Measurements from ENCODE around the gene YAF2.
A peak's percentile ranks its signal among the peaks of the same experiment; 100 is the strongest.

The YAF2 gene, protein sequence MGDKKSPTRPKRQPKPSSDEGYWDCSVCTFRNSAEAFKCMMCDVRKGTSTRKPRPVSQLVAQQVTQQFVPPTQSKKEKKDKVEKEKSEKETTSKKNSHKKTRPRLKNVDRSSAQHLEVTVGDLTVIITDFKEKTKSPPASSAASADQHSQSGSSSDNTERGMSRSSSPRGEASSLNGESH

DNA sequence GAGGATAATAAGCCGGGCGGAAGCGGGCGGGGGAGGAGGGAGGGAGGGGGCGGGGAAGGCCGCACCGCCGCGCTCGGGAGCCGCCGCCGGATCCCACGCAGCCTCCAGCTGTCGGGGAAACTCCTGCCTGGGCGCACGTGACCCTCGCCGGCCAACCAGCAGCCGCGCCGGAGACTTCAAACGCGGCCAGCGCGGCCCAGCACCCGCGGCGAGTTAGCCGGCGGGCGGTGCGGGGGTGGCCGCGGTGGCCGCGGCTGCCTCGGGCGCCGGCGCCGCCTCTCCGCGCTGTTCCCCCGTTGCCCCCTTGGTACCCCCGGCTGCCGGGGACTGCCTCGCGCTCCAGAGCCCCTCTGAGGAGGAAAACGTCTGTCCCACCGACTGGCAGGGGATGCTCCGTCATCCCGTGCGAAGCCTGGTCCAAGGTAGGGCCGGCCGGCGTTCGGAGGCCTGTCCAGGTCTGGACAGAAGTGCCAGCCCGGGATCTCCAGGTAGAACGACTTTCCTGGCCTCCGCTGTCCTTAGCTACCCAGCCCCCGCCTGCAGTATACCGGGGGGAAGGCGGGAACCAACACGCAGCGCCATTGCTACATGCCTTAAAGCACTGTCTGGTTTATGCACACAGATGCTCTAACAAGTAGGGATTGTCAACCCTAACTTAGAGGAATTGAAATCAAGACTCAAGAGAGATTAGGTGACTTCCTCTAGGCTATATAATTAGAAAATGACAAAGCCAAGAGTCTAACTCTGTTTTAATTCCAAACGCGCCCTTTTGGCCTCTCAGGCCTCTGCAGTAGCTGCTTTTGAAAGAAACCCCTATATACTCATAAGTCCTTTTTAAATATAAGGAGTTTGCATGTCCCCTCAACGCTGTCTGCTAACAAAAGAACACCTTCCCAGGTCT, at the start of gene YAF2:
YAF2 (minus strand) TSS at position 9 of the 901 bp plus-strand sequence. CDS start 68 bp downstream, outside the sequence.
- DNase-seq (ENCODE audit: low read depth): peak; percentile 80

DNA sequence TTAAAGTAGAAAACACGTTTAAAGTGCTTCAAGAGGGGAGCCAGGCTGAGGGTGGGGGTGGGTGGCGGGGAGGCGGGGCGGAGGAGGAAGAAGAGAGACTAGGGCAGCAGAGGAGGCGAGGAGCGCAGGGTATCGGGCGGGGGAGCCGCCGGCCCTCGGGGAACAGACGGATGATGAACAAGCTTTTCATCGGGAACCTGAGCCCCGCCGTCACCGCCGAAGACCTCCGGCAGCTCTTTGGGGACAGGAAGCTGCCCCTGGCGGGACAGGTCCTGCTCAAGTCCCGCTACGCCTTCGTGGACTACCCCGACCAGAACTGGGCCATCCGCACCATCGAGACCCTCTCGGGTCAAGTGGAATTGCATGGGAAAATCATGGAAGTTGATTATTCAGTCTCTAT, 48.7 kb upstream of the YAF2 start:
- DNase-seq (ENCODE audit: low read depth): no peak

DNA sequence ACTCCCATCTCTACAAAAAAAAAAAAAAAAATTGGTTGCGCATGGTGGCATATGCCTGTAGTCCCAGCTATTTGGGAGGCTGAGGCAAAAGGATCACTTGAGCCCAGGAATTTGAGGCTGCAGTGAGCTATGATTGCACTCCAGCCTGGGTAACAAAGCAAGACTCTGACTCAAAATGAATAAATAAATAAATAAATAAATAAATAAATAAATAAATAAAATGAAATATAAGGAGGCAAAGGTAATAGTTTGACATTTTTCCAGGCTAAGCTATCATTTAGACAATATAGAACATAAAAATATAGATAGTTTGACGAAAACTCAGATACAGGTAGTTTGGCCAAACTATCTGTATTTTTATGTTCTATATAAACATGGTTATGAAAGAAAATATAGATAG, 47.4 kb upstream of the YAF2 start:
- no peak for DNase-seq (ENCODE audit: low read depth)

DNA sequence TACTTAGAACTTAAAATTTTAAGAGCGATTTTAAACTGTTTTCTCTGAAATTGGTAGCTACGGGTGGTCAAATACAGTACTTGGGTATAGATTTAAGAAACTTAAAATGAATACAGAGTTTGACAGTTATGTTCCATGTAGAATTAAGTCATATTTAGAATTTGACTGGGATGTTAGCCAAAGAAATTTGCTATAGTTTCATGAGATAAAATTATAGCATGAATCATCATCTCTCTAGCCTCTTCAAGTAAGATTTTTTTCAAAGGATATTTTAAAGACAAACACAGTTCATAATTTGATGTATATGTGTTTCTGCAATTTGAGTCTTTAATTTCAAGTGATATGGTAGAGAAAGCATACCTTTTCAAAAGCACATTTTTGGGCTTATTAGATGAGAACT, 46.8 kb upstream of the YAF2 start:
- DNase-seq (ENCODE audit: low read depth): no peak

DNA sequence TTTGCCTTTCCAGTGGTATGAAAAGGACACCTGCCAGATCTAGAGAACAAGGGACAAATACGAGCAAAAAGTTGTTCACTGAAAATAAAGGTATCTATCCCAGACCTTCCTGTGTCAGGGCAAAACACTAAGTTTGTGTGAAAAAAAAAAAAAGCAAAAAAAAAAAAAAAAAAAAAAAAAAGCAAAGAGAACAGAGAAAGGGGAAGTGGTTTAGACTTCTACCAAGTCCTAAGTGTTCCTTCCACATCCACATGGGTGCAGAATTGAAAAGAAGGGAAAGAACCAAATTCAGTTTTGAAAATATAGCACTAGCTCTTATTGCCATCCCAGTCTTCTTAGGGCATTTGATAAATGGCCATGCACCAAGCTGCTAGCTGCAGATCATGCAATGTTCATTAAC, 46.1 kb upstream of the YAF2 start:
- no peak for DNase-seq (ENCODE audit: low read depth)

DNA sequence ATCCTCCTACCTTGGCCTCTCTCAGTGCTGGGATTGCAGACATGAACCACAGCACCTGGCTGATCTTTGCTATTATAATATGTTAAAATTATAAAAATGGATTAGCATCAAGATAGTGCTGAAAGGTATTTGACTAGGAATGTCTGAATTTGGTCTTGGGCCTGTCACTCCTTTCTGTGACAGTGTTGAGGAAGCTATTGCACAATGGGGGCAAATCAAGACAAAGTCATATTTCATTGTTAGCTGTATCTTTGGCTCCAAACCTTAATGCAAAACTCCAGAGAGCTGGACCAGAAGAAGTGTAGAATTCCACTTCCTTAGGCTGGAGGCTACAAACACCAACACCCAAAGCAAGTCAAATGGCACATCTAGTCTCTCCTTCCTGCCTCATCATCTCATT, 45.7 kb upstream of the YAF2 start:
- no peak for DNase-seq (ENCODE audit: low read depth)

DNA sequence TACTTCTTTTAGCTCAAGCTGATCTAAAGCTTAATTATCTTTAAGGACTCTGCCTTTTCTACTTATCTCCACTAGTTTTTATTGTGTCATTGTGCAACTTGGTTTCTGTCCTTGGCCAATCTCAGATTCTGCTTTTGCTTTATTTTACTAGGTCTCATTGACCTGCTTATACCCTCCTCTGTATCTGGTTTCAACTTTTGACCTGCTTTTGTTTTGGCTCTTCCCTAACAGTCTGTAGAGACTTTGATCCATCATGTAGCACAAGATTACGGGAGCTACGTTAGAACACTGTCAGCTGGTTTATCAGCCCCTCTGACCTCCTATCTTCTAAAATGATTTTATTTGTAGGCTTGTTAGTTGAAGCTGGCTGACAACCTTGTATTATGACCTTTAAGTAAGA, 44.2 kb upstream of the YAF2 start:
- DNase-seq (ENCODE audit: low read depth): no peak

DNA sequence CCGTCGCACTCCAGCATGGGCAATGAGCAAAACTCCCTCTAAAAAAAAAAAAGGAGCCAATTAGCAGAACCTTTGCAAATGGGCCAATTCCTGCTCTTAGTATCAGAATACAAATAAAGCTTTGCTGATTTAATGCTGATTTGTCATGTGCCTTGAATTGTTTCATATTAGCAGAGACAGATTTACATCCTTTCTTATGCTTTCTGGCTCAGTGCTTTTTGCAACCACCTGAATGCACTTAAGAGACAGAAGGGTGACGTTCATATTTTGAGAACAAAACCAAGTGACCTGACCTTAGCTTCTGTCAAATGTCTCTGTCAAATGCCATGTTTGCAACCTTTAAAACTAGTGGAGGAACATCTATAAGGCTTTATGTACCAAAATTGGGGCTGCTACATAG, 43.8 kb upstream of the YAF2 start:
- no peak for DNase-seq (ENCODE audit: low read depth)

DNA sequence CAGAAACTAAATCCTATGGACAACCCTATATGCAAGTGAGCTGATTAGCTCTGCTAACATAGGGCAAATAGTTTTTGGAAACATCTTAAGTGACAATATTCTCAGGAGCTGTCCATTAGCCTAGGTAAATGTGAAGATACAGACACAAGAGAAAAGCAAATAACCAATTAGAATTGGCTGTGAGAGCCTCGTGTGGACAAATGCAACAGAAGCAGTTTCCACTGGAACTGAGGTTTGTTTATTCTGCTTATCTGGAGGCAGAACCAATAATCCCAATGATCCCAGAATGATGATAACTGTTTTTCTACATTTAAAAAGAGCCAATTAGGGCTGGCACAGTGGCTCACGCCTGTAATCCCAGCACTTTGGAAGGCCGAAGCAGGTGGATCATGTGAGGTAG, 43.2 kb upstream of the YAF2 start:
- DNase-seq (ENCODE audit: low read depth): no peak

DNA sequence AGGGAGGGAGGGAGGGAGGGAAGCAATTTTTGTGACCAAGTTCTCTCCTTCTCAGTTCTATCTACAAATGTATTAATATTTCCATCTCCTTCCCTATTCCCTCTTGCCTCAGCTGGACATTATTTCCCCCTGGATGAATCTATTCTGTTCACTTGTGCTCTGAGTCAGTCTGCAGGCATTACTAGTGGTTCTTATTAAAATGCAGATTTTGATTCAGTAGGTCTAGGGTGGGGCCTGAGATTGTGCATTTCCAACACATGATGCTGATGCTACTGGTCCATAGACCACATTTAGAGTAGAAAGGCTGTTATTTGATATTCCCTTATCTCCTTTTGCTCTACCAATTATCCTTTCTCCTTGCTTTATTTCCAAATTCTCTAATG, 40.1 kb upstream of the YAF2 start:
- no peak for DNase-seq (ENCODE audit: low read depth)

DNA sequence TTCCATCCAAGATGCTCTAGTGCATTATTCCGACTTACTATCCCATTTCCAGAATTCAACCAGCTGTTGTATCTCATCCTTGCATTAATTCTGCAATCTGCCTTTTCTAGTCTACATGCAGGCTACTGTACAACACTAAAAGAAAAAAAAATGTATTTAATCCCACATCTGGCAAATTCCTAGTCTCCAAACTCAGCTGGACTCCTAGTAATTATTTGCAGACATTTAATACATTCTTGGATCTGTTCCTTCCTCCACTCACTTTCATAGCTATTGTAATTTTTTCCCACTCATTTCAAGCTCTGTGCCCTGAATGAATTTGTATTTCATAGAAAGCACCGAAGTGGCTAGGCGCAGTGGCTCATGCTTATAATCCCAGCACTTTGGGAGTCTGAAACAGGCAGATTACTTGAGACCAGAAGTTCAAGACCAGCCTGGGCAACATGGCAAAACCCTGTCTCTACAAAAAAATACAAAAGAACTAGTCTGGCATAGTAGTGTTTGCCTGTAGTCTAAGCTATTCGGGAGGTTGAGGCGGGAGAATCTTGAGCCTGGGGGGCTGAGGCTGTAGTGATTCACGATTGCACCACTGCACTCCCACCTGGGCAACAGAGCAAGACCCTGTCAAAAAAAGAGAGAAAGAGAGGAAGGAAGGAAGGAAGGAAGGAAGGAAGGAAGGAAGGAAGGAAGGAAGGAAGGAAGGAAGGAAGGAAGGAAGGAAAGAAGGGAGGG, 39.5 kb upstream of the YAF2 start:
- no peak for DNase-seq (ENCODE audit: low read depth)

DNA sequence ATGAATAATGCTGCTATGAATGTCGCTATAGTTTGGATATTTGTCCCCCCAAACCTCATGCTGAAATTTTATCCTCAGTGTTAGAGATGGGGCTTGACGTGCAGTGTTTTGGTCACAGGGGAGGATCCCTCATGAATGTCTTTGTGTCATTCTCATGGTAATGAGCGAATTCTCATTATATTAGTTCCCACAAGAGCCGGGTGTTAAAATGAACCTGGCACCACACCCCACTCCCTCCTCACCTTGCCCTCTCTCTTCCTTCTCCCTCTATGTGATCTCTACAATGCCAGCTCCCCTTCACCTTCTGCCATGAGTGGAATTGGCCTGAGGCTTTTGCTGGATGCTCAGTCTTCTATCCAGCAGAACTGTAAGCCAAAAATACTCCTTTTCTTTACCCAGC, 37.5 kb upstream of the YAF2 start:
- no peak for DNase-seq (ENCODE audit: low read depth)

DNA sequence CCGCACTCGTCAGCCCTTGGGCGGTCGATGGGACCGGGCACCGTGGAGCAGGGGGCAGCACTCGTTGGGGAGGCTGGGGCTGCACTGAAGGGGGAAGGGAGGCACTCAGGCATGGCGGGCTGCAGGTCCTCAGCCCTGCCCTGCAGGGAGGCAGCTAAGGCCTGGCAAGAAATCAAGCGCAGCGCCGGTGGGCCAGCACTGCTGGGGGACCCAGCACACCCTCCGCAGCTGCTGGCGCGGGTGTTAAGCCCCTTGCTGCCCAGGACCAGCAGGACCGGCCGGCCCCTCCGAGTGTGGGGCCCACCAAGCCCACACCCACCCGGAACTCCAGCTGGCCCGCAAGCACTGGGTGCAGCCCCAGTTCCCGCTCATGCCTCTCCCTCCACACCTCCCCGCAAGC, 35.7 kb upstream of the YAF2 start:
- DNase-seq (ENCODE audit: low read depth): no peak

DNA sequence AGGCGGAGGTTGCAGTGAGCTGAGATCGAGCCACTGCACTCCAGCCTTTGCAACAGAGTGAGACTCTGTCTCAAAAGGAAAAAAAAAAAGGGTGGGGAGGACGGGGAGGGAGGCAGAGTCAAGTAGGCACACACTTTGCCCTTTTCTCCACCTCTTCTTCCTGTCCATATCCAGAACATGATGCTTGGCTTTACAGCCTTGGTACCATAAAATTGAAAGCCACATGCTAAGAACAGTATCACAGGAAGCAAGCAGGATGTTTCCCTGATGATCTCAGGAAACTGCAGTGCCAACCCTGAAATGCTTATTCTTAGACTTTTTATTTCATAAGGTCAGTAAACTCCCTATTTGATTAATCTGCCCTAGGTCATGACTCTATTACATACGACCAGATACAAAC, 32.5 kb upstream of the YAF2 start:
- no peak for DNase-seq (ENCODE audit: low read depth)

DNA sequence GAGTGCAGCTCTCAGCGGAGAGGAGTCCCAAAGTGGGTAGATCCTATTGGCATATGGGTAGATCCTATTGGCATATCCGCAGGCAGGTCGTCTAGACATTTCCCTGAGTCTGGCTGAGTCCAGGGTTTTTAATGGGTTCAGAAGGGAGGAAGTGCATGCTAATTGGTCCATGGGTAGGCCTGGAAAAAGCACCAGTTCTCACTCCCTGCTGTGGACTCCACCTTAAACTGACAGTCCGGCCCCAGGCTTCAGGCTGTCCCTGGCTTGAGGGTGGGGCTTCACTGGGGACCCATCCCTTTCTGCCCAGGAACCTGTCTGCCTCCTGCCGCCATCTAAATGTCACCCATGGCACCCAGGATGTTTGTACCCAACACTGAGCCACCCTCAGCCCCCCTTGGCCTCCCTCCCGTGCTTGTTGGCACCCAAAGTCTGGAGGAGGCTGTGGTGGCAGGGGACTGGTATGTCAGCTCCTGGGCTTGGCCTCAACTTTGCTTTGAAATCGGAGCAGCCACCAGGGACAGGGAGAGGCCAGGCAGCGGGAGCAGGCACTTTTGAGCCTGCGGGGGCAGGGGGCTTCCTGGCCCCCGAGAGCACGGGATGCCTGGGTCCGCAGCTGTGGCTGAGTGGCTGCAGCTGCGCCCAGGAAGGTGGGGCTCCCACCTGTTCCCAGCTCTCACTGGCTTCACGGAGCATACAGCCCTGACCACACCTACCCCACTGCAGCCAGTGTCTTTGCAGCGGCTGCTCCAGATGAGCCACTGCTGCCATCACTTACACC, 29.6 kb upstream of the YAF2 start:
- DNase-seq (ENCODE audit: low read depth): no peak

DNA sequence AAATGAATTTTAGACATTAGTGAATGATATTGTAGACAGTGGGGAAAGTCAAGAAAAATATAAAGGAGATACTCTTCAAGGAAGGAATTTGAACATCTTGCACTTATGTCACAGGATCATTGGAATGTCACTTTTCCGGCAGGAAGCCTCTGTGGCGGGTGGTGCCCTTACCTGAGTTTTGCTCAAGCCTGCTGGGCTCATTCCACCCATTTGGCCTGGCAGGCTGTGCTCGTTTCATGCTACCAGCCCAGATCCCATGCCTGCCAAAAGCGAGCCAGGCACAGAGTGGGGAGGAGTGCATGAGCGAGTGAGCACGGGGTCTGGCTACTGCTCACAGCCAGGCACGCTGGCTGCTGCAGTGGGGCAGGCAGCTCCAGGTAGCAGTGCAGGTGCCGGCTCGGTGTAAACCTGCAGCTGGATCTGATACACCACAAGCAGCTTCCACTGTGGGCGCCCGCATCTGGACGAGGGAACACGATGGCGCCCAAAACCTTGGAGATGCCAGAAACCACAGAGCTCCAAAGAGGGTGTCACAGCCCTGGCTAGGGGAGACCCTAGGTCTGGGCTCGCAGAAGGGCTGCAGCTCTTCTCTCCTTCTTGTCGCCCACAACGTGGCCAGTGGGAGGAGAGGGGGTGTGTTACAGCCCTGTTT, 28.7 kb upstream of the YAF2 start:
- DNase-seq (ENCODE audit: low read depth): no peak

DNA sequence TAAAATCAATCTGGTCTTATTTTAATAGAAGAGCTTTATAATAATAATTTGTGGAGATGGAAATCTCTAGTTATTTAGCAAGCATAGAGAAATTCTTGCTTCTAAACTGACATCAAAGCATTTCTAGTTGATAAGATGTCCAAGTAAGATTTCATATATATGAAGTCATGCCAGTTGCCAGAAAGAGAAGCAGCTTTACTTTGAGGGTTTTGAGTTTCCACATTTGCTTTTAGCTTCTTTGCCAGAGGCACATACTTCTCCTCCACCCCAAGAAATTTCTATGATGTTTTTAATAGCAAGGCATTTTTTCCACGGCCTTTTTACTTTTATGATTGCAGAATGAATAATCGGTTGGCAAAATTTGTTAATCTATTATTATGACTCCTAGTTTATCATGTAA, 24.2 kb upstream of the YAF2 start:
- DNase-seq (ENCODE audit: low read depth): no peak

DNA sequence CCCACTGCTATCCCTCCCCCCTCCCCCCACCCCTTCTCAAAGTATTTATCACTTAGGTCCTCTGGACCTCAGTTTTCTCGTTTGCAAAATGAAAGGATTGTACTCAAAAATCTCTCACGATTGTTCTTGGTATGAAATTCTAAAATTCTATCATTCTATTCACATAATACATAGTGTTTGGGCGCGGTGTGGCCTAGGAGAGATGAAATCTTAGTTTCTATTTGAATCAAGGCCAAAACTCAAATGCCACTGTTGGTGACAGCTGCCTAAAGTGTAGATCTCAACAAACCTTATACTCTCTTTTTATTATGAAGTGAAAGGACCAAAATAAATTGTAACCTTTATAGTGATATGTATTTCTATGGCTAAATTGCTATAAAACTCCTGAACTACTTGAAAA, 23.7 kb upstream of the YAF2 start:
- no peak for DNase-seq (ENCODE audit: low read depth)

DNA sequence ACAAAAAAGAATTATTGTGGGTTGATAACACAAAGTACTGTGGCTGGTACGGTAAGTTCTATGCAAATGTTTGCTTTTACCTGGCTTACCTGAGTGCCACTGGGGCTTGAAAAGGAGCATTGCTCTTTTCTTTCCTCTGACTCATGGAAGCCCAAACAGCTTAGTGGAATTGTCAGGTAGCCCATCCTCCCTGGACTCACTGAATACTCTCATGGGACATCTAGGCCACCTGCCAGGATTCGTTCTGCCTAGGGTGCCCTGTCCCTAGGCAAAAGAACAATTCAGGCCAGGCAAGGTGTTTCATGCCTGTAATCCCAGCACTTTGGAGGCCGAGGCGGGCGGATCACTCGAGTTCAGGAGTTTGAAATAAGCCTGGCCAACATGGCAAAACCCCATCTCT, 22.5 kb upstream of the YAF2 start:
- no peak for DNase-seq (ENCODE audit: low read depth)

DNA sequence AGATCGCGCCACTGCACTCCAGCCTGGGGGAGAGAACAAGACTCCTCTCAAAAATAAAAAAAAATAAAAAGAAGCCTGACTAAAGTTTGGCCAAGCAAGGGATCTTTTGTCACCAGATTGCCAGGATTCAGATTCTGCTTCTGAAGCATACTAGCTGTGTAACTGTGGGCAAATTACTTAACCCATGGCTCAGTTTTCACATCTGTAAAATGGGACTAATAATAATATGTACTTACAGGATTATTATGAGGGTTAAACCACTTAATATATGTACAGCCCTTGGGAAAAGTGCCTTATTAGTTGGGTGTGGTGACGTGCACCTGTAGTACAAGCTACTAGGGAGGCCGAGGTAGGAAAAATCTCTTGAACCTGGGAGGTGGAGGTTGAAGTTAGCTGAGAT, 21.7 kb upstream of the YAF2 start:
- no peak for DNase-seq (ENCODE audit: low read depth)

DNA sequence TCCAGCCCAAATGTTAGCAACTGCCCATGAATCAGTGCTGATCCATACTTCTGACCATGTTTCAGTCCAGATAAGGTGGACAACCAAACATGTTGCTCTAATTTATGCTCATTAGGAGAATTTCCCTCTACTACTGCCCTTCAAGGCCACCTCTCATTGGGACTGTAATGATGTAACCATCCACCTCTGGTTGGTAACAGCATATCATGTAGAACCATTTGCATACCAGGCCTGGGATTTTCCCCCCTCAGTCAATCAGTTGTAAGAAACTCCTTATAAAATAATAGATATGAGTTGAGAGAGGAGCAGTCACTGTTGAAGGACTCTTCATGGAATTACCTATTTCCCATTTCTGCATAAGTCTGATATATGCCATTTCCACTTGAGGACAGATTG, 17.8 kb upstream of the YAF2 start:
- no peak for DNase-seq (ENCODE audit: low read depth)

Data from stimulated activated CD8-positive, alpha-beta memory T cell treated with anti-CD3 and anti-CD28 coated beads, Interleukin-12 subunit alpha, Interleukin-12 subunit beta, amount 100 ng/mL, for 1 hour (primary cell).